Left lobe of liver (tissue), 2 donors: Measurements from ENCODE around the gene PHF21A. TPM values are rescaled to one million over a fixed set of nuclear protein-coding genes. Genes with fewer than 3 reads are reported as not detected.

ENCODE experiments used
- ATAC-seq: fragments of 200-7000 bp; cut with Tn5 transposase; one replicate; pipeline ENCODE4 v1.9.1; 2020; ENCODE audit warnings: mild to moderate bottlenecking, moderate library complexity
- DNase-seq: peaks from one replicate; pipeline ENCODE4 v3.0.0-alpha.2; 2020; ENCODE audit warnings: low spot score
- total RNA-seq: library from RNA; stranded (reverse); gene quantifications from one replicate; pipeline ENCODE4 v1.2.1, GENCODE V29; 2021
- donor health status: DM: no; HTN: no; CAD: no; lungs with moderate emphysema.
- donor health status: DM: no; HTN: yes; CAD: no.

PHF21A gene
- total RNA-seq, 1 donor from 2014 or later = 8.2 TPM

GRCh38 chr11:45937916-45938315, 183.3 kb downstream of the PHF21A start:
- DNase-seq (no peak), ATAC-seq (no peak)

DNA sequence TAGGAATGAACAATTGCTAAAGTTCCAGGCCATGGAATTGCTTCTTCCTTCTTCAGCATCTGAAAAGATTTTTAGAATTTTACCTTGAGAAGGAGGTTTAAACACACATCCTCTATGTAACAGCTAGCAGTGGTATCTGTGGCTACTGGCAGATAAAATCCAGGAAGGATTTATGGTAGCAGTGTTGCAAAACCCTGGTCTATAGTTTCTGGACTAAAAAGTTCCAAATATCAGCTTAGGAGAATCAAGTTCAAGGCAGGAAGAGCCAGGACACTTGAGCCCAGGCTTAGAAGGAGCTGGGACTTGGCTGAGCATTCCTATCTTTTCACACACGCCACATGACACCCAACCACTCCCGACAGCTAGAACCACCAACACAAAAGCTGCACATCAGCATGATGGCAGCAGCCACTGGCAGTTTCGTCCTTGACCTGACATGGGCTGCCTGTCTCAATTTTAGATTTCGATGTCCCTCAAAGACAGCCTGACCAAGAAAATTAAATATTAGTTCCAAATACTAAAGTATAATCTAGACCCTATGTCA, 184.7 kb downstream of the PHF21A start:
- no peak for ATAC-seq

DNA sequence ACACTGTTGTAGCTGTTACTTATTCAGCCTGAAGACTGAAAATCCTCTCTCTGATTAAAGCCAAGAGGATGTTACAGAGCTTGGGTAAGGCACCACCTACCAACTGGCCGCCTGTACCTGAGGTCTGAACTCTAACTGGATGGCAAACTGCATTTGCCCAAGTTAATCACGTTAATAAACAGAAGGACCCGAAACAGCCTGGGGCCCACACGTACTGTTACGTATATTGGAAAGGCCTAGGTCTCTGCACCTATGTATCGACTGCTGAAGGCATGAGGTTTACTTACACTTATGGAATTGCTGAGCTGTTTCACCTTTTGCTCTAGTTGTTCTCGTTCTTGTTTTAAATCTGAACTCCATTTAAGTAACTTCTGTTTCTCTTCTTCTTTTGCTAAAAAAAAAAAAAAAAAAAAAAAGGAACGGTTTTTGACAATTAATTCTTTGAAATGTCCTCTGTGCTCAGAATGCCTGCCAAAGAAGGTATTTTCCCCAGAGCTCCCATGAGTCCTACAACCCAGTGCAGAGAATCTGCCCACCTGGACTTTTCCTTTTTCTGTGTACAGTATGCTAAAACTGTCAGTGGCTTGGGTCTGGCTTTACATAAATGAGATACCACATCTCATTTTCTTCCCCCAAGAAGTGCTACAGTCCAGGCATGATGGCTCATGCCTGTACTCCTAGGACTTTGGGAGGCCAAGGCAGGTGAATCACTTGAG, 185.7 kb downstream of the PHF21A start:
- ATAC-seq (no peak), DNase-seq (no peak)

More for the DNA sequence above, 184.7 kb downstream of the PHF21A start:
- no peak for DNase-seq

- ATAC-seq (peak; percentile 84), DNase-seq (peak; percentile 74)
Observed at GRCh38 chr11:45934580-45935318, 186.5 kb downstream of the PHF21A start.

GRCh38 chr11:45933846-45934579, 187.2 kb downstream of the PHF21A start:
- ATAC-seq = peak; percentile 7
- no peak for DNase-seq

DNA sequence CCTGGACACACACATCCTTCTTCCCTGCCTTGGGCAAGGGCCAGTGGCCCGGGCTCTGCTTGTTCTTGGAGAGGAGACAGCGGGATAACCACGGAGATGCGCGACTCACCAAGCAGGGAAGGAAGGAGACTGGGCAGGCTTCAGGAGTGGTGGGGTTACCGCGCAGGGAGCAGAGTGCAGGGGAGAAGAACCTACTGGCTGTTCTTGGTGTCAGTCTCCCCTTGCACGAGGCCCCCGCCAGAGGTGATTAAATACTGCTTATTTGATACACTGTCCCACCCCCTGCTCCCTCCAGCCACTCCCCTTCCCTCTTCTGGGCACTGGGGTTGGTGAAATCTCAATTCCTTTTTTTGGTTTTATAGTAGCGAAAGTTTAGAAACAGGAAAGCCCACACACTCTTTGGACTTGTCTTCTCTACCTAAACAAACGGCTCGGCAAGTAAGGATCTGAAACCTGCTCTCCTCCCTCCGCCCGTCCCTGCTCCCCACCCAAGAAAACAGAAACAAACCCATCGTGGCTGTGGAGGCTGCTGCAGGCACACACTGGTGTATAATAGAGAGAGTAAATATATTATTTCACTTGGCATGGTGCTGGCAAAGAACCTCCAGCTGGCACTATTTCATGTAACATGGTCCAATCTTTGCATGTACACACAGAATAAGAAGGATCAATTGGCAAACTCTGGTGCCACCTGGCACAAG, 188.0 kb downstream of the PHF21A start:
- DNase-seq (peak; percentile 79), ATAC-seq (peak; percentile 80)

- ATAC-seq (no peak), DNase-seq (no peak)
Observed at GRCh38 chr11:45932217-45932616, 189.0 kb downstream of the PHF21A start.

GRCh38 chr11:45931739-45932138, 189.5 kb downstream of the PHF21A start:
- DNase-seq = no peak
- no peak for ATAC-seq

GRCh38 chr11:45930951-45931570, 190.2 kb downstream of the PHF21A start:
- DNase-seq (no peak), ATAC-seq (no peak)

DNA sequence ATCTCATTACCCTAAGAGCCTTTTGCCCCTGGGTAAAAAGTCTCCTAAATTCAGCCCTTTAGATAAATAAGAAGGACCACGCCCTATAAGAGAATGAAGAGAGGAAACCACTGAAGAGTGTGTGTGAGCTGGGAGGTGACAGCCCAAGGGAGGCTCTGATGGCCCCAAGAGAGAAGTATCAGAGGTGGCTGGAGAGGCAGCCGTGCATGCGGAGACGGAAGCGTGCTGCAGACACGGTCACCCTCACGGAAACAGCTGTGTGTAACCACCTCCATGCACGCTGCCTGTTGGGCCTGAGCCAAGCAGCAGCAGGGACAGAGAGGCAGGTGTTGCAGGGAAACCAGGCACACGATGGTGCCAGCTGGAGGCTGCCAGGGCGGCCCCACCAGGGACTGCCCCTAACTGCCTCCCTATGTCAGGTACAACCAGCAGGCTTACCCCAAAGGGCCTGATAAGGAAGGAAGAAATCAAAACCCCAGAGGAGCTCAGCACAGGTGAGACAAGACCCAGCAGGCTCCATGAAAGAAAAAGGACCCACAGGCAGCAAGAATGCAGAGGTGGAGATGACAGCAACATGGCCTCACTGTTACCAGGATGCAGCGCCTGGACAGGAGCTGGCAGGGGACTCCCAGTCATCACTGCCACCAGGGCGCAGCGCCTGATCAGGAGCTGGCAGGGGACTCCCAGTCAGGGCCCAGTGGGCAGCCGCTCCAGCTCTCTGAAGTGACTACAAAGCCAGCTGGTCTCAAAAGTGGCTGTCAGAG, 191.0 kb downstream of the PHF21A start:
- no peak for ATAC-seq
- peak; percentile 44 for DNase-seq

DNA sequence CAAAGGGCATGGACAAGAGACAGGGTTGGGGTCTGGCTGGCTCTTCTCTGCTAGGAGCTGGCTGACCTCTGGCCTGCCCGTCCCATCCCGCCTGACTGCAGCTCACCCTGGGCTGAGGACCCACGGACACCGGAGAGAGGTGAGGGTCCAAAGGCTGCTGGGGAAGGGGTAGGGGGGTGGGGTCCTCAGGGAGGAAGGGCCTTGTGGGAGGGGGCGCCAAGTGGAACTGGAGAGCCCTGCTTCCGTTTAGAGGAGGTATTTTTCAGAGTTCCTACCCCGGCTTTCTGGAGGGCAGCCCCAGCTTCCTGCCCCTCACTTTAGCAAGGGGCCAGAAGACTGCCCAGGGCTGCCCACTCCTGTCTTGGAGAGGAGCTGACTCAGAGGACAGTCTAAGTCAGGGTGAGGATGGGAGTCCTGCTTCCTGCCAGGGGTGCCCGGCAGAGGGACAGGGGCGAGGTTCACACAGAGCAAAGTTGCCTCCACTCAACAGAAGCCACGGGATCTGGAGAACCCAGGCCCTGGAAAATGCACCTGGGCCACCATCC, 191.7 kb downstream of the PHF21A start:
- DNase-seq (no peak), ATAC-seq (no peak)

DNA sequence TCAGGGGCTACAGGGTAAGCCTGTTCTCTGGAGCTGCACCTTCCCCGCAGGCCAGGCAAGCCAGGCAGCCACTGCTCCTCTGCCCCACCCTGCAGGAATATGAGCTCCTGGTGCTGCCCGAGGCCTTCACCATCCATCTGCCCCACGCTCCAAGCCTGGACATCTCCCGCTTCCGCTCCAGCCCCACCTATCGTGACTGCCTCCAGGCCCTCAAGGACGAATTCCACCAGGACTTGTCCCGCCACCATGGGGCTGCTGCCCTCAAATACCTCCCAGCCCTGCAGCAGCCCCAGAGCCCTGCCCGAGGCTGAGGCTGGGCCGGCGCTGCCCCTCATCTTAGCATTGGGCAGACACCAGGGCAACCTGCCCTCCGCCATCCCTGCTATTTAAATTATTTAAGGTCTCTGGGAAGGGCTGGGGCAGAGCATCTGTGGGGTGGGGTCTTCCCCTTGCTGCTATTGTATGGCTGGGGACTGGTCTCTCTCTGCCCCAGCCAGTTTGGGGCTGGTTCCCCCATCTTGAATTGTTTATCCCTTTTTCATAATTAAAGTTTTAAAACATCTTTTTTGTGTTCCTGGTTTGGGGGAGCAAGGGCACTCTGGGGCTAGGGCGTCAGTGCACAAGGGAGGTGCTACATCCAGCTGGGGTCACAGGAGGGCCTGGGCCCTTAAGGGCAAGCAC, 192.6 kb downstream of the PHF21A start:
- peak; percentile 43 for DNase-seq
- ATAC-seq = no peak

DNA sequence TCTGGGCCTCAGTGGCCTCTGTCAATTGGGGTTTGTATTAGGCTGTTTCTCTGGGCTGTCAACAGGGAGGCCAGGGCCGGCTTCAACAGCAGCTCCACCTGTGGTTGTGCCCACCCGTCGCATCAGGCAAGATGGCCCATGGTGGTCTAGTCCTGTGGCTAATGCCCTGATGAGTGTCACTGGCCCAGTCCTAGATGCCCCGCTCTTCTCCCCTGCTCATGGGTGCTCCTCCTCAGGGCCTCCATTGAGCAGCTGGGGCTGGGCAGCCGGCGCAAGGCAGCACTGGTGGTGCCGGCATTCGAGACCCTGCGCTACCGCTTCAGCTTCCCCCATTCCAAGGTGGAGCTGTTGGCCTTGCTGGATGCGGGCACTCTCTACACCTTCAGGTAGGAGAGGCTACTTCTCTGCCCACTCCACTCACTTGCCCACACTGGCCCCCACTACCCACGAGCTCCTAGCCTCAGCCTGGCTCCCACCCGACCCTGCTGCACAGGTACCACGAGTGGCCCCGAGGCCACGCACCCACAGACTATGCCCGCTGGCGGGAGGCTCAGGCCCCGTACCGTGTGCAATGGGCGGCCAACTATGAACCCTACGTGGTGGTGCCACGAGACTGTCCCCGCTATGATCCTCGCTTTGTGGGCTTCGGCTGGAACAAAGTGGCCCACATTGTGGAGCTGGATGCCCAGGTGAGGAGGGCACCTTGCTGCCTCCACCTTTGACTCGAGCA, 193.4 kb downstream of the PHF21A start:
- ATAC-seq = no peak
- DNase-seq = no peak

DNA sequence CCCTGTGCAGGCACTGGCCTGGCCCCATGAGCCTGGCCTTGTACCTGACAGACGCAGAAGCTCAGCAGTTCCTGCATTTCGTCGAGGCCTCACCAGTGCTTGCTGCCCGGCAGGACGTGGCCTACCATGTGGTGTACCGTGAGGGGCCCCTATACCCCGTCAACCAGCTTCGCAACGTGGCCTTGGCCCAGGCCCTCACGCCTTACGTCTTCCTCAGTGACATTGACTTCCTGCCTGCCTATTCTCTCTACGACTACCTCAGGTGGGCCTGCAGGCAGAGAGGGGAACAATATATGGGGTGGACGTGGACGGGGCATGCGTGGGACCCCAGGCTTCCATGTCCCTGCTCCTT, 193.9 kb downstream of the PHF21A start:
- DNase-seq = no peak
- no peak for ATAC-seq

DNA sequence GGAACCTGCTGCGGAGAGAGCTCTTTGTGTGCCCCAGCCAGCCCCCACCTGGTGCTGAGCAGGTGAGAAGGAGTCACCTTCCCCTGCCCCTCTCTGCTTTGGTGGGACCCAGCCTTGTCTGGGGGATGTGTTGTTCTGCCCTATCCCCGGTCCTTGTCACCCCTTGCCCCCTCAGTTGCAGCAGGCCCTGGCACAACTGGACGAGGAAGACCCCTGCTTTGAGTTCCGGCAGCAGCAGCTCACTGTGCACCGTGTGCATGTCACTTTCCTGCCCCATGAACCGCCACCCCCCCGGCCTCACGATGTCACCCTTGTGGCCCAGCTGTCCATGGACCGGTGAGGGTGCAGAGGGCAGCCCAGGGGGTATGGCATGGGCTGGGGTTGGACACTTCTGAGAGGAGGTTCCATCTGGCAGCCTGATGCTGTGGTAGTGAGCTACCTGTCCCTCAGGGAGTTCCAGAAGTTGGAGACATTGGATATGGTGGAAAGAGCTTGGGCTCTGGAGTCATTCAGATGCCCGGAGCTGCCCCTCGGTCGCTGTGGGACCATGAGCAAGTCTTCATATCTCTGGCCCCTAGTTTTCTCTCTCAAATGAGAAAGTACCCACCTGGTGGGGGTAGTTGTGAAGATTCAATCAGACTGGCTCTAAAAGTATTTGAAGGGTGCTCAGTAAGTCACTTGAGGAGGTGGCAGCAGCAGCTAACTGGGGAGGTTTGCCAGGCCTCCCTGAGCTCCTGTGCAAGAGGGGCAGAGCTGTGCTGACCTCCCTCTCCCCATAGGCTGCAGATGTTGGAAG, 194.5 kb downstream of the PHF21A start:
- ATAC-seq (no peak), DNase-seq (no peak)

GRCh38 chr11:45926001-45926401, 195.3 kb downstream of the PHF21A start:
- DNase-seq = no peak
- no peak for ATAC-seq

GRCh38 chr11:45925550-45925949, 195.7 kb downstream of the PHF21A start:
- DNase-seq = no peak
- ATAC-seq = no peak
